GM19025 (cell line): ENCODE data around the gene TENM4.

ENCODE experiments used
- ATAC-seq: cut with Tn5 transposase; IDR thresholded peaks from one replicate; pipeline ENCODE4 v1.9.1; 2021; ENCODE audit warnings: mild to moderate bottlenecking, low read depth, moderate library complexity; ENCODE audit not compliant: unreplicated experiment

TENM4 gene

GRCh38 chr11:78666675-78667160 lies 774.1 kb downstream of the TENM4 start:
- no peak for ATAC-seq

- no peak for ATAC-seq
These were observed 776.2 kb downstream of the TENM4 start for GRCh38 chr11:78664636-78665035.

- no peak for ATAC-seq
These were observed 778.0 kb downstream of the TENM4 start for GRCh38 chr11:78662811-78663210.

GRCh38 chr11:78660471-78660870 lies 780.4 kb downstream of the TENM4 start:
- no peak for ATAC-seq

- ATAC-seq: no peak
These were observed 781.2 kb downstream of the TENM4 start for GRCh38 chr11:78659326-78660270.

- no peak for ATAC-seq
These were observed 782.6 kb downstream of the TENM4 start for GRCh38 chr11:78657968-78658839.

- ATAC-seq: no peak
These were observed 783.4 kb downstream of the TENM4 start for GRCh38 chr11:78657441-78657840.

- ATAC-seq: no peak
These were observed 783.8 kb downstream of the TENM4 start for GRCh38 chr11:78656984-78657383.

GRCh38 chr11:78656327-78656726 lies 784.5 kb downstream of the TENM4 start:
- no peak for ATAC-seq

GRCh38 chr11:78655561-78655960 lies 785.3 kb downstream of the TENM4 start:
- ATAC-seq: no peak

- no peak for ATAC-seq
These were observed 786.0 kb downstream of the TENM4 start for GRCh38 chr11:78654866-78655265.

- no peak for ATAC-seq
These were observed 786.8 kb downstream of the TENM4 start for GRCh38 chr11:78654071-78654470.

- no peak for ATAC-seq
These were observed 787.4 kb downstream of the TENM4 start for GRCh38 chr11:78653294-78653909.

- ATAC-seq: no peak
These were observed 788.0 kb downstream of the TENM4 start for GRCh38 chr11:78652843-78653239.

- ATAC-seq: no peak
These were observed 788.6 kb downstream of the TENM4 start for GRCh38 chr11:78651923-78652842.

GRCh38 chr11:78651136-78651775 lies 789.6 kb downstream of the TENM4 start:
- ATAC-seq: no peak

- ATAC-seq: no peak
These were observed 791.2 kb downstream of the TENM4 start for GRCh38 chr11:78649361-78650215.
